Testis (tissue), 2 donors: ENCODE results near the gene OAF.

Experiments used
- POLR2A ChIP-seq: fragments of 450-650 bp; IDR thresholded peaks from one replicate; pipeline ENCODE4 v1.6.1; 2017; ENCODE audit warnings: antibody characterized with exemption, mild to moderate bottlenecking, moderate library complexity
- TF ChIP-seq, protein P1 (sequence below), 3 experiments: fragments of 450-650 bp in 2 of 3; fragments of 200-600 bp in 1 of 3; sonication (generic) in 1 of 3; IDR thresholded peaks; one replicate each; pipeline ENCODE4 v1.5.1; 2016 to 2019; ENCODE audit warnings: antibody characterized with exemption in 3 of 3, mild to moderate bottlenecking in 2 of 3, moderate library complexity in 1 of 3

DNA sequence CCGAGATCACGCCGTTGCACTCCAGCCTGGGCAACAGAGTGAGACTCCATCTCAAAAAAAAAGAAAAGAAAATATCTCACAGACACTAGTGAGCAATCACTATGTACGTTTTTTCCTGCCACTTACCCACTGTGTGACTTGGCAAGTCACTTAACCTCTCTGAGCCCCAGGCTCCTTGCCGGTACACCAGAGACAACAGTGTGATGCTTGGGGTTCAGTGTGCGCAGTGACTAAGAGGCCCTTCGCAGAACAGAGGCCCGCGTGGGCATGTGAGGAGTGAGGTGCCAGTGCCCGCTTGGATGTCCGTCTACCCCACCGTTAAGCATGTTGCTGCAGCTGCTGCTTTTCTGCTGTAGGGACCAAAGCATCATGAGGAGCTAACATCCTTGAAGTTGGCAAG lies 6.7 kb downstream of the OAF start:
- TF ChIP-seq, protein P1, sequence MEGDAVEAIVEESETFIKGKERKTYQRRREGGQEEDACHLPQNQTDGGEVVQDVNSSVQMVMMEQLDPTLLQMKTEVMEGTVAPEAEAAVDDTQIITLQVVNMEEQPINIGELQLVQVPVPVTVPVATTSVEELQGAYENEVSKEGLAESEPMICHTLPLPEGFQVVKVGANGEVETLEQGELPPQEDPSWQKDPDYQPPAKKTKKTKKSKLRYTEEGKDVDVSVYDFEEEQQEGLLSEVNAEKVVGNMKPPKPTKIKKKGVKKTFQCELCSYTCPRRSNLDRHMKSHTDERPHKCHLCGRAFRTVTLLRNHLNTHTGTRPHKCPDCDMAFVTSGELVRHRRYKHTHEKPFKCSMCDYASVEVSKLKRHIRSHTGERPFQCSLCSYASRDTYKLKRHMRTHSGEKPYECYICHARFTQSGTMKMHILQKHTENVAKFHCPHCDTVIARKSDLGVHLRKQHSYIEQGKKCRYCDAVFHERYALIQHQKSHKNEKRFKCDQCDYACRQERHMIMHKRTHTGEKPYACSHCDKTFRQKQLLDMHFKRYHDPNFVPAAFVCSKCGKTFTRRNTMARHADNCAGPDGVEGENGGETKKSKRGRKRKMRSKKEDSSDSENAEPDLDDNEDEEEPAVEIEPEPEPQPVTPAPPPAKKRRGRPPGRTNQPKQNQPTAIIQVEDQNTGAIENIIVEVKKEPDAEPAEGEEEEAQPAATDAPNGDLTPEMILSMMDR (IDR thresholded peaks at IDR 0.05) = no peak
- no peak for TF ChIP-seq POLR2A
